H1 (cell line): ENCODE results near the gene CCDC171. TPM values are rescaled to one million over a fixed set of nuclear protein-coding genes. Genes with fewer than 3 reads are reported as not detected.

ENCODE experiments used
- CTCF ChIA-PET: fragments of 300-600 bp; sonication (Branson Sonifier 250); formaldehyde crosslinking; loops from one replicate; lab custom pipeline; 2021; ENCODE audit not compliant: partially characterized antibody; lab: Charles Lee
- POLR2A ChIA-PET: fragments of 300-600 bp; sonication (Branson Sonifier 250); formaldehyde crosslinking; loops from one replicate; lab custom pipeline; 2021; ENCODE audit warnings: inconsistent platforms; ENCODE audit not compliant: partially characterized antibody; lab: Charles Lee
- DNase-seq, 2 experiments: peaks; one replicate each; pipeline versions ENCODE4 v3.0.0 to v3.0.0-alpha.2; 2010 to 2022; ENCODE audit warnings: low spot score in 2 of 2, low read depth in 1 of 2, mixed read lengths in 1 of 2
- FAIRE-seq: peaks from 2 replicates; lab custom pipeline; 2011; peaks lifted over from hg19 to GRCh38; lab: Jason Lieb, UNC
- H2AFZ ChIP-seq: 2 replicates; pipeline ENCODE4 v1.8.1; 2012; ENCODE audit warnings: low read length, inconsistent platforms
- H2AK5ac ChIP-seq: 2 replicates; pipeline ENCODE4 v1.6.1; 2013; ENCODE audit warnings: low read depth, low read length
- H2BK120ac ChIP-seq: replicated peaks from 2 replicates; pipeline ENCODE3; 2013; ENCODE audit warnings: low read depth, low read length, inconsistent platforms
- H2BK12ac ChIP-seq: 2 replicates; pipeline ENCODE4 v1.6.1; 2013; ENCODE audit warnings: low read depth, low read length
- H2BK15ac ChIP-seq: 2 replicates; pipeline ENCODE4 v1.6.1; 2013; ENCODE audit warnings: low read length
- H2BK20ac ChIP-seq: 2 replicates; pipeline ENCODE4 v1.6.1; 2013; ENCODE audit warnings: low read length
- H2BK5ac ChIP-seq: 2 replicates; pipeline ENCODE4 v1.6.1; 2013; ENCODE audit warnings: low read depth, low read length
- H3K14ac ChIP-seq: 2 replicates; pipeline ENCODE4 v1.6.1; 2013; ENCODE audit warnings: inconsistent platforms; ENCODE audit not compliant: insufficient read length
- H3K18ac ChIP-seq: 2 replicates; pipeline ENCODE4 v1.6.1; 2013; ENCODE audit warnings: low read length; ENCODE audit errors: extremely low read depth
- H3K23ac ChIP-seq: 2 replicates; pipeline ENCODE4 v1.6.1; 2013; ENCODE audit warnings: inconsistent platforms; ENCODE audit not compliant: insufficient read length
- H3K23me2 ChIP-seq: 2 replicates; pipeline ENCODE4 v1.6.1; 2013; ENCODE audit warnings: low read depth, low read length
- H3K27ac ChIP-seq: 2 replicates; pipeline ENCODE4 v1.6.1; 2011; ENCODE audit warnings: low read depth, low read length, inconsistent platforms
- H3K27me3 ChIP-seq, 4 experiments: replicated peaks in 1 of 4; 1 replicate in 1 of 4; 2 replicates in 3 of 4; pipeline versions ENCODE4 v1.6.1 to v1.8.1; 2011 to 2013; ENCODE audit warnings: low read length in 3 of 4, mild to moderate bottlenecking in 3 of 4, inconsistent platforms in 2 of 4, mixed read lengths in 2 of 4, moderate library complexity in 1 of 4; ENCODE audit not compliant: control insufficient read depth in 3 of 4, insufficient read depth in 3 of 4; ENCODE audit errors: extremely low read depth in 1 of 4
- H3K36me3 ChIP-seq, 4 experiments: 2 replicates each; pipeline versions ENCODE4 v1.6.1 to v1.8.1; 2011 to 2013; ENCODE audit warnings: mild to moderate bottlenecking in 4 of 4, low read length in 3 of 4, moderate library complexity in 2 of 4, control low read depth in 1 of 4, inconsistent platforms in 1 of 4; ENCODE audit not compliant: insufficient read depth in 4 of 4, control insufficient read depth in 2 of 4
- H3K4ac ChIP-seq: replicated peaks from 2 replicates; pipeline ENCODE3; 2013; ENCODE audit warnings: low read length, low read depth, mixed read lengths, inconsistent platforms; ENCODE audit not compliant: insufficient read length
- H3K4me1 ChIP-seq, 4 experiments: replicated peaks in 1 of 4; 1 replicate in 1 of 4; 2 replicates in 3 of 4; pipeline versions ENCODE4 v1.6.1 to v1.8.1; 2011 to 2013; ENCODE audit warnings: low read length in 3 of 4, inconsistent platforms in 2 of 4, mixed read lengths in 1 of 4; ENCODE audit not compliant: insufficient read depth in 4 of 4, control insufficient read depth in 3 of 4
- H3K4me2 ChIP-seq, 2 experiments: 2 replicates each; pipeline versions ENCODE4 v1.6.1 to v1.8.1; 2011 to 2013; ENCODE audit warnings: low read depth in 2 of 2, low read length in 2 of 2, control low read depth in 1 of 2, inconsistent platforms in 1 of 2, mild to moderate bottlenecking in 1 of 2; ENCODE audit not compliant: insufficient read depth in 1 of 2
- H3K4me3 ChIP-seq, 4 experiments: fragments of 200-600, 300-600 bp in 1 of 4; sonication (generic), shearing (Covaris generic), sonication (Bioruptor Twin) in 1 of 4; 2 replicates each; pipeline versions ENCODE4 v1.5.1 to v1.8.1; 2011 to 2016; ENCODE audit warnings: low read length in 4 of 4, low read depth in 3 of 4, control low read depth in 2 of 4, inconsistent platforms in 2 of 4, mild to moderate bottlenecking in 2 of 4, mixed read lengths in 1 of 4, moderate library complexity in 1 of 4; ENCODE audit not compliant: insufficient read depth in 2 of 4; ENCODE audit errors: extremely low read depth in 1 of 4
- H3K56ac ChIP-seq: replicated peaks from 2 replicates; pipeline ENCODE3; 2013; ENCODE audit warnings: low read depth, mild to moderate bottlenecking, mixed read lengths, low read length, inconsistent platforms; ENCODE audit not compliant: insufficient read length
- H3K79me1 ChIP-seq: 2 replicates; pipeline ENCODE4 v1.6.1; 2013; ENCODE audit warnings: low read depth, low read length, control low read depth
- H3K79me2 ChIP-seq, 2 experiments: 2 replicates each; pipeline versions ENCODE4 v1.6.1 to v1.8.1; 2012 to 2013; ENCODE audit warnings: low read length in 2 of 2, mild to moderate bottlenecking in 2 of 2, inconsistent platforms in 1 of 2; ENCODE audit not compliant: insufficient read depth in 2 of 2, control insufficient read depth in 1 of 2
- H3K9ac ChIP-seq, 4 experiments: replicated peaks in 1 of 4; 1 replicate in 1 of 4; 2 replicates in 3 of 4; pipeline versions ENCODE4 v1.6.1 to v1.8.1; 2011 to 2013; ENCODE audit warnings: low read depth in 3 of 4, low read length in 3 of 4, control low read depth in 2 of 4, mild to moderate bottlenecking in 2 of 4, moderate library complexity in 2 of 4, inconsistent platforms in 1 of 4; ENCODE audit errors: extremely low read depth in 1 of 4
- H3K9me3 ChIP-seq, 2 experiments: 2 replicates each; pipeline versions ENCODE4 v1.6.1 to v1.8.1; 2012 to 2013; ENCODE audit warnings: mild to moderate bottlenecking in 2 of 2, moderate library complexity in 2 of 2, control low read depth in 1 of 2, inconsistent platforms in 1 of 2, low read depth in 1 of 2, low read length in 1 of 2, mixed read lengths in 1 of 2; ENCODE audit not compliant: insufficient read depth in 2 of 2
- H4K20me1 ChIP-seq, 2 experiments: replicated peaks in 1 of 2; 2 replicates each; pipeline versions ENCODE3 to v1.8.1; 2011 to 2013; ENCODE audit warnings: inconsistent platforms in 2 of 2, low read length in 2 of 2, mild to moderate bottlenecking in 1 of 2; ENCODE audit not compliant: insufficient read depth in 2 of 2, control insufficient read depth in 1 of 2
- H4K5ac ChIP-seq: 2 replicates; pipeline ENCODE4 v1.6.1; 2013; ENCODE audit warnings: low read length, low read depth, mixed read lengths, inconsistent platforms; ENCODE audit not compliant: insufficient read length
- H4K8ac ChIP-seq: 2 replicates; pipeline ENCODE4 v1.8.0; 2013; ENCODE audit warnings: mild to moderate bottlenecking, moderate library complexity, low read length, inconsistent platforms; ENCODE audit not compliant: insufficient read depth; ENCODE audit errors: extremely low read depth
- H4K91ac ChIP-seq: replicated peaks from 2 replicates; pipeline ENCODE3; 2013; ENCODE audit warnings: low read length, mixed read lengths, inconsistent platforms; ENCODE audit not compliant: insufficient read length
- SP2 ChIP-seq: IDR thresholded peaks from 2 replicates; pipeline ENCODE4 v1.6.1; 2012; ENCODE audit warnings: mild to moderate bottlenecking, low read length, inconsistent platforms
- WGBS, 2 experiments: shearing (Covaris generic) in 1 of 2; methylation state at CpG; one replicate each; pipeline versions ENCODE4 v1.1.6 to v1.1.7; 2013 to 2015; ENCODE audit warnings: low lambda C conversion rate in 2 of 2, mixed read lengths in 2 of 2, inconsistent platforms in 1 of 2, low coverage in 1 of 2, missing lambda C conversion rate in 1 of 2; ENCODE audit not compliant: insufficient replicate concordance in 2 of 2, insufficient coverage in 1 of 2, insufficient read length in 1 of 2; ENCODE audit errors: extremely low coverage in 1 of 2, missing lambda C conversion rate in 1 of 2; 5-methylcytosine and 5-hydroxymethylcytosine counted together
- polyA plus RNA-seq, 7 experiments: library from polyadenylated mRNA; depleted of rRNA in 3 of 7; stranded (reverse) in 5 of 7; unstranded in 2 of 7; fragments of >200 nt in 5 of 7; fragments of 200-250 nt in 2 of 7; gene quantifications; 1 replicate in 5 of 7; 2 replicates in 1 of 7; 4 replicates in 1 of 7; pipeline versions ENCODE4 v1.2.1 to v1.2.3, GENCODE V29; 2011 to 2013; ENCODE audit warnings: missing spikeins in 2 of 7, mixed read lengths in 2 of 7
- total RNA-seq: library from RNA; stranded (reverse); fragmentation: NEBNext Ultra II Directional; extraction: Animal tissue kit (Norgen Biotek cat#: 25700); gene quantifications from 2 replicates; pipeline ENCODE4 v1.2.1, GENCODE V29; 2021

CCDC171 gene
- total and polyA plus RNA-seq, 2 of the 8 experiments (the other 6 are each of a cell fraction or from before 2014, with no cell fraction given) = 0.83 to 2.3 TPM

GRCh38 chr9:15882883-15883282 lies 330.0 kb downstream of the CCDC171 start:
- H3K56ac ChIP-seq = no peak overlapping the region
- POLR2A ChIA-PET = no interaction called here
- no peaks in the 10 kb centered on the region for H3K79me2 ChIP-seq
- no peak overlapping the region for H2BK12ac ChIP-seq
- H3K4me2 ChIP-seq = no peak overlapping the region
- FAIRE-seq = no peak
- no peak overlapping the region for H2BK20ac ChIP-seq
- no peak overlapping the region for H3K23ac ChIP-seq
- no peak overlapping the region for H3K4ac ChIP-seq
- H3K14ac ChIP-seq = no peak overlapping the region
- no peak overlapping the region for H2AK5ac ChIP-seq
- no peak overlapping the region for H3K27ac ChIP-seq
- CTCF ChIA-PET = interaction anchor here (1.2 kb wide), 2 partner anchors 19 to 251 kb away, joined by 3 to 6 read pairs; no protein-coding TSS in a partner anchor
- H2AFZ ChIP-seq = no peak overlapping the region
- no peak overlapping the region for H2BK15ac ChIP-seq
- H3K9me3 ChIP-seq = no peaks in the 10 kb centered on the region
- H4K91ac ChIP-seq = no peak overlapping the region
- H3K9ac ChIP-seq = no peak overlapping the region
- no peak for DNase-seq
- no peak overlapping the region for H4K5ac ChIP-seq
- H3K18ac ChIP-seq = no peak overlapping the region
- H4K8ac ChIP-seq = no peak overlapping the region
- no peaks in the 10 kb centered on the region for H4K20me1 ChIP-seq
- H3K4me1 ChIP-seq = no peaks in the 10 kb centered on the region
- no peak overlapping the region for H2BK5ac ChIP-seq
- no peaks in the 10 kb centered on the region for H3K23me2 ChIP-seq
- no peaks in the 10 kb centered on the region for H3K36me3 ChIP-seq
- H3K27me3 ChIP-seq = no peaks in the 10 kb centered on the region
- WGBS, 2 experiments = 95% methylated on average over 3 of the region's 3 CpGs; no CpG with 5 or more reads in 1 of the 2 experiments
- no peak overlapping the region for H2BK120ac ChIP-seq
- no peaks in the 10 kb centered on the region for H3K79me1 ChIP-seq
- H3K4me3 ChIP-seq = no peak overlapping the region
- TF ChIP-seq SP2 = no peak
